Muscle of leg (tissue), 11 donors: ENCODE measurements around the gene SSU72. TPM values are rescaled to one million over a fixed set of nuclear protein-coding genes. Genes with fewer than 3 reads are reported as not detected.

ENCODE experiments used
- DNase-seq: peaks from one replicate; pipeline ENCODE4 v3.0.0; 2013
- H3K27ac ChIP-seq: one replicate; pipeline ENCODE4 v1.5.1; 2013; ENCODE audit warnings: mild to moderate bottlenecking, low read length, control low read depth
- H3K27me3 ChIP-seq: one replicate; pipeline ENCODE4 v1.6.1; 2013; ENCODE audit warnings: low read length; ENCODE audit not compliant: control insufficient read depth, insufficient read depth
- H3K36me3 ChIP-seq: one replicate; pipeline ENCODE4 v1.6.1; 2013; ENCODE audit warnings: low read length; ENCODE audit not compliant: control insufficient read depth, insufficient read depth
- H3K4me1 ChIP-seq: one replicate; pipeline ENCODE4 v1.6.1; 2013; ENCODE audit warnings: low read length; ENCODE audit not compliant: control insufficient read depth, insufficient read depth
- H3K4me3 ChIP-seq: one replicate; pipeline ENCODE4 v1.5.1; 2013; ENCODE audit warnings: low read length, control low read depth
- H3K9me3 ChIP-seq: replicated peaks from 2 replicates; pipeline ENCODE4 v1.6.1; 2013; ENCODE audit warnings: low read depth, low read length; ENCODE audit not compliant: control insufficient read depth
- WGBS: methylation state at CpG from one replicate; pipeline ENCODE4 v1.1.5; 2013; ENCODE audit warnings: missing lambda C conversion rate; ENCODE audit not compliant: insufficient coverage; 5-methylcytosine and 5-hydroxymethylcytosine counted together
- polyA plus RNA-seq, 8 donors: library from polyadenylated mRNA; unstranded; fragments of 120-200 nt; gene quantifications; one replicate each; pipeline versions ENCODE4 v1.2.1 to v1.2.3, GENCODE V29; 2013; ENCODE audit warnings: inconsistent platforms in 1 of 8, low replicate concordance in 1 of 8; ENCODE audit not compliant: insufficient read length in 8 of 8, insufficient read depth in 1 of 8
- total RNA-seq: library from RNA; stranded (reverse); fragments of 120-200 nt; gene quantifications from one replicate; pipeline ENCODE4 v1.2.4, GENCODE V29; 2013

SSU72 gene
- total and polyA plus RNA-seq, 9 donors: 38.0 to 106 (median 92.1) TPM

DNA sequence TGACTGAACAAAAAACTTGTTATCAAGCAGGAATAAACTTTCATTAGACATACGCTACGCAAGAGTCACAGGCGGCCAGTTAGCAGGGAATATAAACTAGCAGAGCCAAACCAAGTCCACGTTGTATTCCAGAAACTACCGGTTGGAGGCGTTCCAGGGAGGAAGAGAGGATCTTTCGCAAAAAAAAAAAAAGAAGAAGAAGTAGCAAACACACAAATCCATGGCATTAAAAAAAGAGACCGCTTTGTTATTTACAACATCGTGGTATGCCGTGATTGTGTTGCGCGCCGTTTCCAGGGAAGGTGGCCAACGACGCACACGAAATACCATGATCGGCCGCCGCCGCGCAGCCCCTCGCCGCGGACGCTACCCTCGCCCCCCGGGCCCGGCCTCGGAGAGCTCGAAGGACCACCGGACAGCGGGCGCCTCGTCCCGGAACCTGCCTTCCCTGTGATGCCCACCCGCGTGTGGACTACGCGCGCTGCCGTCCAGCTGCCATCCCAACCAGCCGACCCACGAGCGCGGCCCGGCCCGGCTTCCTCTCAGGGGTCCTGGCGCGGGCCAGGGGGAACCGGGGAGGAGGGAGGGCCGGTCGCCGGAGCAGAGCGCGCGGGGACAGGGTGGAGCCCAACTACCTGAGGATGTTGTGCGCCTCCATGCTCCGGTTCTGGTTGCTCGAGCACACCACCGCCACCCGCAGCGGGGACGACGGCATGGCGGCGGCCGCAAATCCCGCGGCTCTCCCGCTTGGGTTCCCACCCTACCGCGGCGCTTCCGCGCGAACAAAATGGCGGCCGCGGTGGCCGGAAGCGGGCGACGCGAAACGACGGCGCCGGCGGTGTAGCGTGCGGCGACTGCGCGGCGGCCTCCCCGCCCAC, 581 bp downstream of the SSU72 start:
- Histone ChIP-seq H3K4me1 (peaks cover 16% of the 10 kb centered on the region), H3K27ac (peak overlapping the region; percentile 96)
- WGBS: 0% methylated on average over 80 of the region's 96 CpGs

DNA sequence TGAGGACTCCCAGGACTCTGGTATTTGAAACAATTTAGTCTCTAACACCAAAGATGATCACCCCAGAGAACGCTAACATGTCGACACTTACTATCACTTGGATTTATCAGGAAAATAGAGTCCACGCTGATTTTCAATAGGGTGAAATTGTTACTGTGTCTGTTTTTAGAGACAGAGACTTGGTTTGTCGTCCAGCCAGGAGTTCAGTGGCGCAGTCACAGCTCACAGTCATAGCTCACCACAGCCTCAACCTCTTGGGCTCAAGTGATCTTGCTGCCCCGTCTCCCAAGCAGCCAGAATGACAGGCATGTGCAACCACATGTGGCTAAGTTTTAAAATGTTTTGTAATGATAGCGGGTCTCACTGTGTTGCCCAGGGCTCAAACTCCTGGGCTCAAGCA, 5.3 kb downstream of the SSU72 start:
- H3K4me3 ChIP-seq: no peak overlapping the region
- no peak for DNase-seq
- 66% methylated on average over 2 of the region's 7 CpGs for WGBS
- H3K4me1 ChIP-seq: peaks cover 30% of the 10 kb centered on the region
- H3K27me3 ChIP-seq: no peaks in the 10 kb centered on the region
- H3K36me3 ChIP-seq: peaks cover 32% of the 10 kb centered on the region
- H3K9me3 ChIP-seq: no peaks in the 10 kb centered on the region
- no peak overlapping the region for H3K27ac ChIP-seq

More for the DNA sequence above, 581 bp downstream of the SSU72 start:
- Histone ChIP-seq H3K27me3 (peaks cover 14% of the 10 kb centered on the region), H3K36me3 (peaks cover 11% of the 10 kb centered on the region), H3K4me3 (peak overlapping the region; percentile 88), H3K9me3 (no peaks in the 10 kb centered on the region)
- DNase-seq: peak; percentile 87

DNA sequence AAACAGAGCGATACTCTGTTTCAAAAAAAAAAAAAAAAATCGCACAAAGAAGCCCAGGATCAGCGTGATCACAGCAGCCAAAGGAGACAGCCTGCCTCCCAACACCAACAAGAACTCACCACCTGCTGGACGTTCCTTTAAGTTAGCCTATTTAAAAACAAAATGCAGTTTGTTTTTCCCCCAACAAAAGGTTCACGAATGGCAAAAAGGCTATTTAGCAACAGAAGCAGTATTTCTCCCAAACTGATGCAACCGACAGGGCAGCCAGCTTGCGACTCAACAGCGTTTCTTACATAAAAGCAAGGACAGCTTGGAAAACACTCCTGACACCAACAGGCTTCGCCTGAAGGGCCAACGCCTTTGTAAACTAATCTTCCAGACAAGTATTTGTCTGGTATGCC, 6.8 kb downstream of the SSU72 start:
- peaks cover 43% of the 10 kb centered on the region for H3K36me3 ChIP-seq
- whole genome bisulfite sequencing: 68% methylated on average over 7 of the region's 10 CpGs
- peaks cover 23% of the 10 kb centered on the region for H3K4me1 ChIP-seq
- H3K27me3 ChIP-seq: no peaks in the 10 kb centered on the region
- no peaks in the 10 kb centered on the region for H3K9me3 ChIP-seq
- no peak for DNase-seq
- H3K27ac ChIP-seq: peak overlapping the region; percentile 70
- H3K4me3 ChIP-seq: no peak overlapping the region

DNA sequence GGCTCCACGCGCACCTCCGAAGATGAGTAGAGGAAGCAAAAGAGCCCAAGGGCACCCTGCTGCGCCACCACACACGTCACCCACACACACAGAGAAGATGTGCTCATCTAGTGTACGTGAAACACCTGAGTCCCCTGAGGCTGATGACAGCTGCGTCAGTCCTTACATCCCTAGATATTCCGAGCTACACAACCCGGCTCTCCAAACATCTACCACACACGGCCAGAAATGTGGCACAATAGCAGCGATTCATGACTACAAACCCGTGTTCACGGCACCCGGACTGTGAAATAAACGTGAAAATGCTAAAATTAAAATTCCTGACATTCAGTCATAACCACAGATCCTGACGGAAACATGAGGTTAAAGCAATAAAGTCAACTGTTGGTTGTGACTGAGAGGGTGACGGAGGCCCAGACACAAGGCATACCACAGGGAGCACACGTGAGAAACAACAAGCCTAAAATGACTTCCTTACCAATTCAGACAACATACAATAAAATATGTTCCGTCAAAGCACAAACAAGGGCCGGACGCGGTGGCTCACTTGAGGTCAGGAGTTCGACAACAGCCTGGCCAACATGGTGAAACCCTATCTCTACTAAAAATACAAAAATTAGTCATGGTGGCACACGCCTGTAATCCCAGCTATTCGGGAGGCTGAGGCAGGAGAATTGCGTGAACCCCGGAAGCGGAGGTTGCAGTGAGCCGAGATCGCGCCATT, 7.3 kb downstream of the SSU72 start:
- Histone ChIP-seq H3K27me3 (no peaks in the 10 kb centered on the region), H3K9me3 (no peaks in the 10 kb centered on the region), H3K4me3 (no peak overlapping the region), H3K36me3 (peaks cover 48% of the 10 kb centered on the region), H3K27ac (peak overlapping the region; percentile 69), H3K4me1 (peaks cover 23% of the 10 kb centered on the region)
- 82% methylated on average over 14 of the region's 31 CpGs for WGBS
- no peak for DNase-seq

DNA sequence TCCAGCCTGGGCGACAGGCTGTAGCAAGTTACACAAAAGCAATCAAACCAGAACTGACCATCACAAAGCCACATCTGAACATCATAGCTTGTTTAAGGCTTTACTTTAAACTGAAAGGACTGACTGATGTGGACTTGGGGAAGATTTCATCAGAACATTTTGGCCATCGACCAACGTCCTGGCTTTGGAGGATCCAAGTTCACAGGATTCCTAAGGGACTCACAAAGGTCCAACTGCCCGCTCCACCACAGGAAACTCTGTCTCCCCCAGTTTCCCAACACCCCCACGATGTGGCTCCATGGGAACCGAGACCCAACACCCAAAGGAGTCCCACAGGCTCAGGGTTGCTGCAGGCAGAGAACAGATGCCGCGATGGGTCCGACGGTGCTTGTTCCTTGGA, 9.3 kb downstream of the SSU72 start:
- Histone ChIP-seq H3K9me3 (no peaks in the 10 kb centered on the region), H3K4me3 (no peak overlapping the region), H3K27me3 (no peaks in the 10 kb centered on the region), H3K27ac (no peak overlapping the region), H3K36me3 (peaks cover 62% of the 10 kb centered on the region), H3K4me1 (peaks cover 23% of the 10 kb centered on the region)
- WGBS: 100% methylated on average over 7 of the region's 10 CpGs
- DNase-seq: no peak

DNA sequence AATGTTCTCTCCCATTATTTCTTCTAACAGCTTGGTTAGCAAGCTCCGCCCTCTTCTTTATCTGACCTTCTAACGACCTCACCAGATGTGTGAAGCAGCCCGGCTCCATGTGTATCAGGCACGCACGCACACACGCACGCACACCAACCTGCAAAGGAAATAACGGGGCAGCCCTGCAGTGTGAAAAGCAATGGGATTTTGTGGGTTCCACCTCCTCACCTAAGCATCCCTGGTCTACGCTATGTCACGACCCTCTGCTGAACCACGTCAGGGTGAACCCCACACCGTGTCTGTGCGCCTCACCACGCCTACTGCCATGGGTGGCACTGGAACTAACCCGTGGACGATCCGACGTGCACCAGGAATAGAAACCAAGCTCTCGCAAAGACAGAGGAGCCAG, 10.4 kb downstream of the SSU72 start:
- peaks cover 19% of the 10 kb centered on the region for H3K4me1 ChIP-seq
- DNase-seq: no peak
- peaks cover 60% of the 10 kb centered on the region for H3K36me3 ChIP-seq
- 86% methylated on average over 19 of the region's 19 CpGs for WGBS
- no peak overlapping the region for H3K4me3 ChIP-seq
- H3K27ac ChIP-seq: no peak overlapping the region
- no peaks in the 10 kb centered on the region for H3K9me3 ChIP-seq
- no peaks in the 10 kb centered on the region for H3K27me3 ChIP-seq

DNA sequence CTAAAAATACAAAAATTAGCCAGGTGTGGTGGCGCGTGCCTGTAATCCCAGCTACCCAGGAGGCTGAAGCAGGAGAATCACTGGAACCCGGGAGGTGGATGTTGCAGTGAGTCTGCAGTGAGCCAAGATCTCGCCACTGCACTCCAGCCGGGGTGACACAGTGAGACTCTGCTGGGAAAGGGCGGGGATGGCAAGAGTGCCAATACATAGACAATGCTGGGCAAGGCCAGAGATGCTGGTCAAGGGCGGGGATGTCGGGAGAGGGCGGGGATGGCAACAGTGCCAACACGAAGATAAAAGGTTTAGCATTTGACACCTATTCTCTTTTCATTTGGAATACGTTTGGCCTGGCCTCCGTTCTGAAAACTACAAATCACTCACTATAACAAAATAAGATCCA, 11.0 kb downstream of the SSU72 start:
- peaks cover 19% of the 10 kb centered on the region for H3K4me1 ChIP-seq
- H3K4me3 ChIP-seq: no peak overlapping the region
- 90% methylated on average over 9 of the region's 12 CpGs for WGBS
- H3K27me3 ChIP-seq: no peaks in the 10 kb centered on the region
- H3K9me3 ChIP-seq: no peaks in the 10 kb centered on the region
- H3K36me3 ChIP-seq: peaks cover 60% of the 10 kb centered on the region
- no peak overlapping the region for H3K27ac ChIP-seq
- DNase-seq: no peak

DNA sequence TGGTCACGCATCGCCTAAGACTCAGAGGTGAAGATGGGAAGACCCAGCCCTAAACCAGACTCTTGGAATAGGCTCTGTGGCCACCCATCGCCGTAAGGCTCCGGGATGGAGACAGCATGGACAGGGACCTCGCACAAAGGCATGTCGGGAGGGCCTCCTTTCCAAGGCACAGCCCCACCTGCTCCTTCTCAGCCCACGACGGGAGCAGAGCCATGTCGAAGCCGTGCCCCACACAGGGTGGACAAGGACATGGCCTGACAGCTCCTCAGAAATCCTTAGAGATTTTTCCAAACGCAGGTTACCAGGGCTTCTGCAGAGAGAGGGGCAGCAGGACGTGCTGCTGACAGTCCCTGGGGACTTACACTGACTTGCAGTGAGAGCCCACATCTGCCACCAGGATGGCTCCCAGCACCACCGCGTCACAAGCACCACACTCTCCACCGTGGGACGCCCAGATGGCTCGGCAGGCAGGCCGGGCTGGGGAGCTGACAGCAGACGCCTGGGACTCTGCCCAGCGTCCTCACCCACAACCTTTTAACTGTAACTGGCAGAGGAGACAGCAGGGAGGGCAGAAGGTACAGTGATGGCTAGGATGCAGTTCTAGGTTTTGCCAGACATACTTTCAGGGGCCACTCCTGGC, 12.0 kb downstream of the SSU72 start:
- H3K27me3 ChIP-seq: no peaks in the 10 kb centered on the region
- no peak for DNase-seq
- H3K4me1 ChIP-seq: peaks cover 9% of the 10 kb centered on the region
- no peaks in the 10 kb centered on the region for H3K9me3 ChIP-seq
- no peak overlapping the region for H3K4me3 ChIP-seq
- no peak overlapping the region for H3K27ac ChIP-seq
- 83% methylated on average over 16 of the region's 21 CpGs for WGBS
- peaks cover 60% of the 10 kb centered on the region for H3K36me3 ChIP-seq

DNA sequence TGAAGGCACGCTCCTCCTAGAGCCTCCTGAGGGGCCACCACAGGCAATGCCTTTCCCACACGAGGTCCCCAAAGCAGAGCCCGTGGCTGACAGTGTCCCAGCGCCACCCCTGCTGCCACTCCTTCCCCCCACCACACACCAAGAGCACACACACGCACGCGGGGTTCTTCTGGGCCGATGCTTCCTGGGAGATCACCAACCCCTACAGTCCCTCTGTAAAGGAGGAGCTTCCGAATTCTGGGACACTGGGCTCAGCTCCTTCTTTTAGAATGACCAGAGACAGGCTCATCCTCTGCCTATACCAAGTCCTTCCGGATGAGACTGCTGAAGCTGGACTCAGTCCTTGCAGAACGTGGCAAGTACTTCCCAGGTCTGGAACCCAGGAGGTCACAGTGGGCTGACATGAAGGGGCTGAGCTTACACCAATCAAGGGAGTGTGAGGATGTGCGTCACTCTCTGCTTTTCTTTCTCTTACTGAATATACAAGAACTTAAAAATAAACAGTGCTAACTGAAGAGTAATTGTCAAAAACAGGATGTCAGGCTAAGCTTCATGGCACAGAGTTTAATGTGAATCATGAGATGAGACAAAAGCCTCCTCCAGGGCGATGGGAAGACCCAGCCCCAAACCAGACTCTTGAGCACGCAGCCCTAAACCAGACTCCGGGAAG, 12.7 kb downstream of the SSU72 start:
- 92% methylated on average over 10 of the region's 15 CpGs for WGBS
- H3K9me3 ChIP-seq: no peaks in the 10 kb centered on the region
- DNase-seq: no peak
- no peak overlapping the region for H3K27ac ChIP-seq
- no peaks in the 10 kb centered on the region for H3K27me3 ChIP-seq
- peaks cover 3% of the 10 kb centered on the region for H3K4me1 ChIP-seq
- peaks cover 61% of the 10 kb centered on the region for H3K36me3 ChIP-seq
- no peak overlapping the region for H3K4me3 ChIP-seq
